ENCODE data around the gene CD1C. TPM values are rescaled to one million over a fixed set of nuclear protein-coding genes. Genes with fewer than 3 reads are reported as not detected.

Gene CD1C
- total RNA-seq, 1 donor from 2014 or later, result 0.41 TPM

DNA sequence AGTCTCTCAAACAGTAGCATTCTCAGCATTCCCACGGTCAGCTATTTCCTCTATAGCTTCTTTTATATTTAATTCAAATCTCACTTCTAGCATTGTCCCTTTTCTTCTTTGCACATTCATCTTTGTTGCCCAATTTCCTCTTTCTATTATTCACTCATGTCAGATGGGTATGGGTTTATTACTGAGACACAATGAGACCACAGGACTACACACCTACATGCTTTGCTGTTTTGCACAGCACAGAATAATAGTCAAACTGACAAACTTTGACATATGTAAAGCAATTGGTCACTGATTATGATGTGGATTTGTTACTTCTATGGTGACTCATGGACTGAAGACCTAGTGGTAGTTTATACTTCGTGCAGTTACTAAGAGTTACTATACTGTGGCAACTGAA is 5.8 kb upstream of the CD1C start:
- no peaks in the 10 kb centered on the region for H3K4me1 ChIP-seq
- peaks cover 14% of the 10 kb centered on the region for H3K27me3 ChIP-seq (ENCODE audit: low read depth)
- peaks cover 34% of the 10 kb centered on the region for H3K9me3 ChIP-seq (replicated peaks)
- intact Hi-C loops (cut with micrococcal nuclease), result no loop called here
- TF ChIP-seq CTCF (IDR thresholded peaks at IDR 0.05; ENCODE audit: borderline replicate concordance), result no peak
- no peak for DNase-seq
- no peak overlapping the region for H3K27ac ChIP-seq (replicated peaks)
- no peaks in the 10 kb centered on the region for H3K36me3 ChIP-seq
- no peak overlapping the region for H3K4me3 ChIP-seq

DNA sequence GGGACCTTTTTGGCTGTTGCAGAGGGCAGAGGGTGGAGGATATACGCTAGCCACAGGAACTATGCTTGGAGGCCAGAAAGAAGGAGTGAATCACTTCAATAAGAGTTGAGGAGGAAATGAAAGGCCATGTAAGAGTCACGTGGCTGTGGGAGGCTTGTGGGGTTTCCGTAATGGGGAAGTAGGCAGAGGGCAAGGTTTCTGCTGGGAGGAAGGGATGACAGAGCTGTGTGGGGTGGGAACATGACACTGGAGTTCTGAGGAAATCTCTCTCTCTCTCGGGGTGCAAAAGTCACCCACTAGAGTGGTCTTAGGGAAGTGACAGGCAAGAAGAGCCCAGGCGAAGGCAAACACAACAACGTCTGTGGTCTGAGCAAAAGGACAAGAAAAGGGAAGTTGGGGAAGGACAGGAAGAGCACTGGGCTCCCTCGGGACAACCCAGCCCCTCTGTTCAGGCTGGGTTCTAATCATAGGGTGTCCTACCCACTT is 3.9 kb upstream of the CD1C start:
- H3K9me3 ChIP-seq (replicated peaks), result peaks cover 20% of the 10 kb centered on the region
- no peak for TF ChIP-seq CTCF (IDR thresholded peaks at IDR 0.05; ENCODE audit: borderline replicate concordance)
- H3K27ac ChIP-seq (replicated peaks), result no peak overlapping the region
- H3K4me1 ChIP-seq, result no peaks in the 10 kb centered on the region
- peaks cover 14% of the 10 kb centered on the region for H3K27me3 ChIP-seq (ENCODE audit: low read depth)
- no peaks in the 10 kb centered on the region for H3K36me3 ChIP-seq
- peak; percentile 23 for DNase-seq
- H3K4me3 ChIP-seq, result no peak overlapping the region
- intact Hi-C loops (cut with micrococcal nuclease), result no loop called here

- peaks cover 13% of the 10 kb centered on the region for H3K9me3 ChIP-seq (replicated peaks)
- intact Hi-C loops (cut with micrococcal nuclease), result no loop called here
- DNase-seq, result no peak
- H3K36me3 ChIP-seq, result no peaks in the 10 kb centered on the region
- peaks cover 14% of the 10 kb centered on the region for H3K27me3 ChIP-seq (ENCODE audit: low read depth)
- no peak for TF ChIP-seq CTCF (IDR thresholded peaks at IDR 0.05; ENCODE audit: borderline replicate concordance)
- H3K4me1 ChIP-seq, result no peaks in the 10 kb centered on the region
- H3K27ac ChIP-seq (replicated peaks), result no peak overlapping the region
- no peak overlapping the region for H3K4me3 ChIP-seq
These were observed 3.2 kb upstream of the CD1C start for GRCh38 chr1:158286487-158286886.

DNA sequence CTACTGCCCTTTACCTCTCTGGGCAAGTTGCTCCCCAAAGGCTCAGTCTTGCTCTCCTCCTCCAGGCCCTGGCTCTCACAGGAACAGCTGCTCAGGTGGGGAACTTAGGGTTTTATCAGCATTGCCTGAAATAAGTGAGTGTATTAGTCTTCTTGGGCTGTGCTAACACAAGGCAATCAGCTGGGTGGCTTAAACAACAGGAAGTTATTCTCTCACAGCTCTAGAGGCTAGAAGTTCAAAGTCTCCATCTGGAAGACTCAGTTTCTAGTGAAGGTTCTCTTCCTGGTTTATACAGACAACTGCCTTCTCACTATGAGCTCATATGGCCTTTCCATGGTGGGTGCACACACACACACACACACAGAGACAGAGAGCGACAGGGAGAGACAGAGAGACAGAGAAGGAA is 2.8 kb upstream of the CD1C start:
- intact Hi-C loops (cut with micrococcal nuclease), result no loop called here
- peaks cover 14% of the 10 kb centered on the region for H3K27me3 ChIP-seq (ENCODE audit: low read depth)
- no peak for TF ChIP-seq CTCF (IDR thresholded peaks at IDR 0.05; ENCODE audit: borderline replicate concordance)
- H3K9me3 ChIP-seq (replicated peaks), result peaks cover 9% of the 10 kb centered on the region
- H3K4me3 ChIP-seq, result no peak overlapping the region
- H3K27ac ChIP-seq (replicated peaks), result no peak overlapping the region
- DNase-seq, result no peak
- H3K36me3 ChIP-seq, result no peaks in the 10 kb centered on the region
- H3K4me1 ChIP-seq, result no peaks in the 10 kb centered on the region

- no peak for DNase-seq
- H3K9me3 ChIP-seq (replicated peaks), result no peaks in the 10 kb centered on the region
- no peaks in the 10 kb centered on the region for H3K4me1 ChIP-seq
- no peak overlapping the region for H3K27ac ChIP-seq (replicated peaks)
- no peak for TF ChIP-seq CTCF (IDR thresholded peaks at IDR 0.05; ENCODE audit: borderline replicate concordance)
- H3K27me3 ChIP-seq (ENCODE audit: low read depth), result peaks cover 8% of the 10 kb centered on the region
- no peak overlapping the region for H3K4me3 ChIP-seq
- no peaks in the 10 kb centered on the region for H3K36me3 ChIP-seq
- intact Hi-C loops (cut with micrococcal nuclease), result no loop called here
These were observed 660 bp downstream of the CD1C start for GRCh38 chr1:158290321-158290844.

Measured in left ventricle myocardium inferior (tissue), 1 donor.